GM19099 (cell line): ENCODE results near the gene GPNMB.

Source experiments
- POLR2A ChIP-seq: IDR thresholded peaks from 3 replicates; pipeline ENCODE4 v1.6.1; 2011; ENCODE audit warnings: low read depth; ENCODE audit not compliant: insufficient read length; ENCODE audit errors: extremely low read depth

GPNMB gene

DNA sequence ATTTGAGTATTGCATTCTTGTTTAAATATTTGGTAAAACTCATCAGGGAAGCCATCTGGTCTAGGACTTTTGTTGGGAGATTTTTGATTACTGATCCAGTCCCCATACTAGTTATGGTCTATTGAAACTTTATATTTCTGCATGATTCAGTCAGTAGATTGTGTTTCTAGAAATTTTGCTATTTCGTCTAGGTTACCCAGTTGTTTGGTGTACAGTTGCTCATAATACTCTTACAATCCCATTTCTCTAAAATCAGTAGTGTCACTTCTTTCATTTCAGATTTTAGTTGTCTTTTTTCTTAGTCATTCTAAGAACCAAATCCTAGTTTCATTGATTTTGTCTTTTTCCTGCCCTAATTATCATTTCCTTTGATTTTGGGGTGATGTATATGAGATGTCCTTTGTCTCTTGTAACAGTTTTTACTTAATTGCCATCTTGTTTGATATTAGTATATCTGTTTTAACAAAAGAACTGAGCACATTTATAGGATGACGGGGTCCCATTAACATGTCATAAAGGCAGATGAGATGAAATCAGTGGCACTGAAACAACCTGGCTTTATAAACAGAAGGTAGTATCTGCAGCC lies 60.5 kb downstream of the GPNMB start:
- TF ChIP-seq POLR2A = no peak

DNA sequence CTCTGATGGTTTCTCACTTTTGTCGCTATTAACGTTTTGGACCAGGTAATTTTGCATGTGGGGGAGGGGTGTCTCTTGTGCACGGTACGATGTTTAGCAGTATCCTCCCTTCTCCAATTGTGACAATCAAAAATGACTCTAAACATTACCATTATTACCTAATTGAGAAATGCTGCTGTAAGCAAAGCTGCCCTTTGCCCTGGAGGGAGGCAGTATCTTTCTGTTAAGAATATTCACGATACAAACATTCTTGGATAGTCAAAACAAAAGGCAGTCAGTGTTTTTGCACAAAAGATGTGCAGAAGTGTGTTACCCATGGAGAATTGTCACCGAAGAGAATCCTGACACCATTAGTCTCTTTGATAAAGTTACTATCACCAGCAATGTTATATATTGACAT lies 62.2 kb downstream of the GPNMB start:
- no peak for TF ChIP-seq POLR2A

DNA sequence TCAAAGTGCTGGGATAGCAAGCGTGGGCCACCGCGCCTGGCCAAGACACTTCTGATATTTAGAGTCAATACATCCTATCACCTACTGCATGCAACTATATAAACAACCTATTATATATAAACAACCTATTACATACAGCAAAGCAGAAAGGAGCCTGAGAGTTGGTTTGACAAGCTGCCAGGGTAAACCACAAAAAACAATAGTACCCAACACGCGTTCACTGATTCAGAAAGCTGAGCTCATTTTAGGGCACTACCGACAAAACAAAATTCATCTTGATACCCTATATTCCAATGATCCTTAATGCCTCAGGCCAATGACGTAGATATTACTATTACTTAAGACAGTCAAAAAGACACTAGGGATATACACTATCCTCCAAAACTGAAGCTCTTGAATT lies 68.8 kb downstream of the GPNMB start:
- no peak for TF ChIP-seq POLR2A
